Left renal pelvis (tissue), 4 donors: Measurements from ENCODE around the gene GNAS. TPM values are rescaled to one million over a fixed set of nuclear protein-coding genes. Genes with fewer than 3 reads are reported as not detected.

Experiments used
- DNase-seq, 4 donors: peaks; one replicate each; pipeline ENCODE4 v3.0.0-alpha.2; 2013; ENCODE audit warnings: low read depth in 4 of 4, low spot score in 3 of 4
- polyA plus RNA-seq, 4 donors: library from polyadenylated mRNA; unstranded; fragments of 120-200 nt; gene quantifications; one replicate each; pipeline ENCODE4 v1.2.1, GENCODE V29; 2013; ENCODE audit not compliant: insufficient read length in 4 of 4

The GNAS gene
- polyA plus RNA-seq, 4 donors: 1,915 to 2,381 (median 2,089) TPM

DNA sequence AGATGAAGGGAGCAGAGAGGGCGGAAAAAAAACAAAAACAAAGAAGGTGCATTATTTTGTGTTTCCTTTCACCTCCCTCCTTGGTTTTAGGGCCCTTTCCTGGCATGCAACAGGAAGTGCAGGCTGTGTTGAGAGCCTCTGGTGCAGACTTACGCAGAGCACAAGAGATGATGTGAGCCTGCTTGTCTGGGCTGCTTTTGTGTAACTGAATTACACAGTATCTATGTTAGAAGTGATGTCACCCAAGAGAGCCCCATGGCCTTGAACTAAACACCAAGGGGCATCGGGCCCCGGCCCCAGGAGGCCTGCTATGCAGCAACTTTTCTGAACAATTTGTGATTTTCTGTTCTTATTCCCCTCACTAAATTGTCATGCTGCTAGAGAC lies 25.5 kb downstream of the GNAS start:
- DNase-seq: no peak

- DNase-seq: no peak
Observed at GRCh38 chr20:58878399-58878798, 25.9 kb downstream of the GNAS start.

- no peak for DNase-seq
Observed at GRCh38 chr20:58880441-58880840, 27.9 kb downstream of the GNAS start.

- DNase-seq: no peak
Observed at GRCh38 chr20:58880994-58881752, 28.7 kb downstream of the GNAS start.

- no peak for DNase-seq
Observed at GRCh38 chr20:58882704-58883089, 30.2 kb downstream of the GNAS start.

DNA sequence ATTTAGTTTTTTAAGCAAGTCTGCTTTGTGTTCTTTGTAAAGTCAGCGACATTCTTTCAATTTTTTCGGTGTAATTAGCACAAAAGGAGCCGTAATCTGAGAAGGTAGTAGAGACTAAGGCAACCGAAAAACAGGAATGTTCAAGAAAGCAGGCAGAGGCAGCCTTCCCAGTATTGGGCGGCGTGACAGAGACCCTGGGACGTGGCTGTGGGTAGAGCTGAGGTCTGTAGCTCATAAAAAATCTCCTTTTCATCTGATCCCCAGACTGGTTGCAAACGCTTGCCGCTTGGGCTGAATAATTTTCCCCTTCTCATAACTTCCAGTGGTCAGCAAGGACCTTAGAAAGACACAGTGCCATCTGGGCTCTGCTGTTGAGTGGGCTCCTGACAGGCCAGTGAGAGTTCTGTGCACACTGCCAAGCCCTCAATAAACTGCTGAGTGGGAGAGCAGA lies 30.8 kb downstream of the GNAS start:
- DNase-seq: no peak

DNA sequence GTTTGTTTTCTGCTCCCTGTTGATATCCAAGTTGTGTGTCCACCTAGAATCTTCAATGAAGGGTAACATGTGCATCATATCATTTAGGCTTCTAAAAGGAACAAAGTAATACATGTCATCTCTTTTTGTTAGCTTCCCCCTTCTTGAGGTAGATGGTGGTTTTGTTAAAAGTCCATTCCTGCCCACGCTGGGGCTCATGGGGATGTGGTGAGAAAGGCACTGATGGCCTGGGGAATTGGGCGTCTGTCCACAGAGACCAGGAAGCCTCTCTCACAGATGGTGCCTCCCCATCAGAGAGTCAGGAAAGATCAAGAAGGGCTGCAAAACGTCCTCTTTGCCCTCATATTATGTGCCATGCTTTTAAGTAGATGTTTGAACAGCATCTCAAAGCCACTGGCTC lies 32.5 kb downstream of the GNAS start:
- no peak for DNase-seq

DNA sequence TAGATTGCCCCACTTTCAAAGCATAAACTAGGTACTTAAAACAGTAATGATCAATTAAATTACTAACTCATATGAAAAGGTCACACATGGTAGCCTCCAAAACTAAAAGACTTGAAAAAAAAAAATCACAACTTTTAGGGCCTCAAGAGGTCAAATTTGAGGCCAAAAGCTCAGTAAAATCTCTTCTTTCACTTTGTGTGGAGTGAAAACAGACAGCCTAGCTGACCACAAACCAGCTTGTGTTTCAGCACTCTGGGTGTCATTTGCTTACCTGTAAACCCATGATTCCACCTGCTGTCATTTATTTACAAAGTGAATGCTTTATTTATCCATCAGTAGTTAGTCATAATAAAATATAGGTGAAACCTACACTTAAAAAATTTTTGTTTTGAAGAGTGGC lies 34.0 kb downstream of the GNAS start:
- DNase-seq: no peak

- no peak for DNase-seq
Observed at GRCh38 chr20:58888103-58888502, 35.6 kb downstream of the GNAS start.

DNA sequence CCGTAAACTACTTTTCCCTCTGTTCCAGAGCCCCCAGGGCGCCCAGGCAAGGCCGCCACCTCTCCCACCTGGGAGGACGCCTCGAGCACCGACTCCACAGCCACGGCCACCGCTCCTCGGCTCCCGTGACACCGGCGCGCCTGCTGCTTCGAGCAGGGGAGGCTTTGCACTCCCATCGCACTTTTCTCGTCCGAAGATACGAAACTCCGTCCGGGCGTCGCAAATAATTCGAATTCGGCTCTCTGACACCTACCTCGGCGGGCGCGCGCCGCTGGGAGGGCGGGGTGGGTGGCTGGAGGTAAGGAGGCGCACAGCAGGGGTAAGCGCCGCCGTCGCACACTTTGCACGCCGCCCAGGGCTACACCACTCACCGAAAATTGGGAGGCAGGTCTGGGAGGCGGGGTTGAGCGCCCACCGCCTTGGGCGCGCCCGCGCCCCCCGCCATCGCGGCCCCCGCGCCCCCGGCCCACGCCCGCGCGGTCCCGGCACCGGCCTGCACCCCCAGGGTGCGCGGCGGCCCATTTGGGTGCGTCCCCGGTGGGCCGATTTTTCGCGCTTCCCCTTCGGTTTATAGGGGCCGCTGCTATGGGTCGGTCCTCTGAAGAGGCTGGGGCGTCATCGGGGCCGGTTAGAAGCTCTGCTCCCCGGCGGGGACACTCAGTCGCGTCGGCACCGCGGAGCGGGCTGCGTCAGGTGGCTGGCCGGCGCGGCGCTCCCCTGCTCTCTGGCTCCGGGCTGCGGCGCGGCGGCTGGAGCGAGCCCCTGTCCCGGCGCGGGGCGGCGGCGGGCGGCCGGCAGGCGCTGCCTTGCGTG lies 36.2 kb downstream of the GNAS start:
- DNase-seq: peak in 1 of 4 donors; percentile 53

- no peak for DNase-seq
Observed at GRCh38 chr20:58889334-58889760, 36.8 kb downstream of the GNAS start.

DNA sequence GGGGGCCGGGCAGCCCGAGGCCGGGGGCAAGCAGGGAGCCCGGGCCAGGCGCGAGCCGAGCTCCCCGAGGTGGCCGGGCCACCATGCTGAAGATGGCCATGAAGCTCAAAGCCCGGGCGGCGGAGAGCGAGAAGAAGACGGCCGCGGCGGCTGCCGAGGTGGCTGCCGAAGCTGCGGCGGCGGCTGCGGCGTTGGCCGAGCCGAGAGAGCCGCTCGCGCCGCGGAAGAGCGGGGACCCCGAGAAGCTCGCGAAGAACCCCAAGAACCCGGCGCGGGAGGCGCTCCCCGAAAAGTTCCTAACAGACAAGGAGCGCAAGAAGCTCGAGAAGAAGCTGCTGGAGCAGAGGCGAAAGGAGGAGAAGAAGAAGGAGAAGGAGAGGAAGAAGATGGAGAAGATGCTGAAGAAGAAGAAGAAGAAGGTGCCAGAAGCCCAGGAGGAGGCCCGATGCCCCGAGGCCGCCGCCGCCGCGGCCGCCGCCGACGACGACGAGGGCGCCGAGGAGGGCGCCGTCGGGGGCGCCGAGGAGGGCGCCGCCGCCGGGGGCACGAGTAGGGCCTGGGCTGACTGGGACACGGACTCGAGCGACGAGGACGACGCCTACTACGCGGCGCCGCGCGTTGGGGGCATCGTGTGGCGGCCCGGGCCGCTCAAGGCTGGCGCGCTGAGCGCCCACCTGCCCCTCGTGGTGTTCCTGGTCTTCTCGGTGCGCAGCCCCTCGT lies 37.4 kb downstream of the GNAS start:
- no peak for DNase-seq

DNA sequence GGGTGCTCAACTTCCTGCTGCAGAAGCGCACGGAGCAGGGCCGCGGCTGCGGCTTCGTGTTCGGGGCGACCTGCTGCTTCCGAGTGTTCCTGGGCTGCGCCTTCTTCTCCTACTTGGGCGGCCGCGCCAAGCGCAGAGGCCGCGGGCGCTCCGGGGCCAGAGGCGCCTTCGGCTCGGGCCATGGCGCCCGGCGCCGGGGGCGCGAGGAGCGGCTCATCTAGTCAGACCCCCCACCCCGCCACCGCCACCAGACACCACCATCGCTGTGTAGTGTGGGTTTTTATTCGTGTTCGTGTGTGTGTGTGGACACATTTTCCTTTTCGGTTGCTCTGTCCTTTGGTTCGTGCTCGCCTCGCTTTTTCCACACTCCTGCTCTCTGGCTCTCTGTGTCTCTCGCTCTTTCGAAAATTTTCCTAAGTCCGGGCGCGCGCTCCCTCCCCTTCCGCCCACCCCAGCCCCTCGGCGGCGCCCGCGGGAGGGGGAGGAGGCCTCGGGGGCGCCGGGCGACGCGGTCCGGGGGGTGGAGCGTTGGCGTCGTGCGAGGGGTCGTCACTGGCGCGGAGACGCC lies 38.1 kb downstream of the GNAS start:
- DNase-seq: peak; percentile 70 to 88 (median 85)

DNA sequence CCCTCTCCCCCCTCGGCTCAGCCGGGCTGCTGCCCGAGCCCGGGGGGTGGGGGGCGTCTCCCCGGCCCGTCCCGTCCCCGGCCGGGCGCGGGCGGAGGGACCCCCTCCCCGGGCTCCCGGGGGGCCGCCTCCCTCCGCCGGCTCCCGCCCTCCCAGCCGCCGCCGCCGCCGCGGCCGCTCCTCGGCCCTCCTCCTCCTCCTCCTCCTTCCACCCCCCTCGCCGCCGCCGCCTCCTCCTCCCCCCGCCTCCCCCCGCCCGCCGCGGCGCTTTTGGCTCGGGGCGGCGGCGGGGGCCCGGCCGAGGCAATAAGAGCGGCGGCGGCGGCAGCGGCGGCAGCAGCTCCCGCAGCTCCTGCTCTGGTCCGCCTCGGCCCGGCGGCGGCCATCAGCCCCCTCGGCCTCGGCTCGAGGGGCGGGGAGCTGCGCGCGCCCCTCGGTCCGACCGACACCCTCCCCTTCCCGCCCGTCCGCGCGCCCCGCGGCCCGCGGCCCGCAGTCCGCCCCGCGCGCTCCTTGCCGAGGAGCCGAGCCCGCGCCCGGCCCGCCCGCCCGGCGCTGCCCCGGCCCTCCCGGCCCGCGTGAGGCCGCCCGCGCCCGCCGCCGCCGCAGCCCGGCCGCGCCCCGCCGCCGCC lies 38.7 kb downstream of the GNAS start:
- DNase-seq: no peak

GRCh38 chr20:58891718-58892140 lies 39.2 kb downstream of the GNAS start:
- DNase-seq: no peak

DNA sequence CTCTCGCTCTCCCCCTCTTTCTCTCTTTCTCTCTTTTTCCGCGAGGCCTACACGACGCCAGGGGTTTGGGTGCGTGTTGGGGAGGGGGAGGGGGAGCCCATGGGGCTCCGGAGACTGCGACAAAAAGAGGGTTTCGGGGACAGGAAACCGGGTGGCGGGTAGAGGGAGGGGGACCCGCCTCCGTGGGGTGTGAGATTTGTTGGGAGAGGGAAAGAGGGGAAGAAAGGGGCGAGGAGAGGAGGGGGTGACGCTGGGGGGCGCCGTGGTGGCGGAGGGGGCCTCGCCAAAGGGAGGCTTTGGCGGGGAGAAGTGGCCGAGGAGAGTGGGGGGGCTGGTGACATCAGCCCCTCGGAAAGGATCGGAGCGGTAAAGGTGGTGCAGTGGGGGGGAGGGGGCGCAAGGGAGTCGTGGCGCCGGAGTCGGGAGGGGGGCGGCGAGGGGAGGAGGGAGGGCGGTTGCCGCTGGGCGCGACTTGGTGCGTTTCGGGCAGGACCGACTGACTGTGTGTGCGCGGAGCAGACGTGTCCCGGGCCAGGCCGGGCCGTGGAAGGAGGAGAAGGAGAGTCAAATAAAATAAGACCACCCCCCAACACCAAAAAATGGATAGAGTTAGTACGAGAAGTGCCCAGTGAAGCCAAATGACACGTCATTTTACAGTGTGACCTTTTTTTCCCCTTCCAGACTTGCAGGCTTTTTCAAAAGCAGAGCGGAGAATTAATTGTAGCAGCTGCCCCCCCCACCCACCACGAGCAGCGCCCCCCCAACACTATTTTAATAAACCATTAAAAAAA lies 39.8 kb downstream of the GNAS start:
- DNase-seq: peak in 1 of 4 donors; percentile 58

DNA sequence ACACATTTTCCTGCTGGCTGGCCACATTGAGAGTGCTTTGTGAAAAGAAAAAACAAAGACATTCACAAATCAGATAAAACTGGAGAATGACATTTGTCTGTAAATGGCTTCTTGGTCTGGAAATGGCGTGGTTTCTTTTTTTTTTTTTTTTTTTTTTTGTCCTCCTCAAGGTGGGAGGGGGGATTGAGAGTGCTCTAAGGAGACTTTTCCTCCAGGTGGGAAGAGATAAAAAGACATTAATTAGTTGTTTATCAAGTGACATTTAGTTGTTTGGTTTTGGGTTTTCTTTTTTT lies 40.4 kb downstream of the GNAS start:
- no peak for DNase-seq

DNA sequence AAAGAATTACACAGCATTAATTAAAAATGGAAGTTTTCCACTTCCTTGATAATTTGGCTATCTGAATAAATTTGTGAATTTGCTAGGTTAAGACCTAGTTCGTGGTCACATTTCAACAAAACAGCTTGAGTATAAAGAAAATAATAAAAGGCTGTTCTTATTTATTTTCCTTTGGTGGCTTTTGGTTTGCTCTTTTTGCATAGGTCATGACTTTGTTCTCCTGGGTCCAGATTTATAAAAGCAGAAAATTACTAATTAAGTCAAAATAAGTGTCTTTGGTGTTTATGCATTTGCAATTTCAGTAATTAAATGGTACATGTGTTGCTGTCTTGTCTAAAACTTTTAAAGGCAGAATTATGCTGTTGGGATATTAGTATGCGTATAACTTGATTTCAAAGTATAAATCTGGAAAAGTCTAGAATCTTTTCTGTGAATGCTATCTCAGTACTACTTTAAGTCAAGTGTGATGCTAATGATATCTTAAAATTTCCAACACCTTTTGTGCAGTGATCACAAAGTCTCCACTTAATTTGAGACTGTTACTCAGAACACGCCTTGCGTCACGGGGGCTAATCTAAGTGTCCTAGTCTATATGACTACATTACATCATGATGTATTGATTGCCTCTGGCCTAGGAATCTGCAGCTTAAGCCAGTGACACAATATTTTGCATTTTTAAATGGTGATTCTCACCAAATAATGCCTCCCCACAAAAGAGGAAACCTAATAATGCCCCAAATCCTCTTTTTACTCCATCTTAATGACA lies 41.0 kb downstream of the GNAS start:
- DNase-seq: no peak
